Mononuclear cell (primary cell): ENCODE results near the gene B3GAT2. TPM values are rescaled to one million over a fixed set of nuclear protein-coding genes. Genes with fewer than 3 reads are reported as not detected.
A peak's percentile ranks its signal among the peaks of the same experiment; 100 is the strongest.

Experiments used
- H3K27me3 ChIP-seq: 2 replicates; pipeline ENCODE4 v1.6.0; 2011; ENCODE audit warnings: low read length, control low read depth; ENCODE audit not compliant: insufficient read depth
- H3K4me1 ChIP-seq: 2 replicates; pipeline ENCODE4 v1.5.1; 2011; ENCODE audit warnings: mild to moderate bottlenecking, low read length, control low read depth; ENCODE audit not compliant: insufficient read depth
- H3K4me3 ChIP-seq: 2 replicates; pipeline ENCODE4 v1.5.1; 2011; ENCODE audit warnings: mild to moderate bottlenecking, low read length, moderate library complexity
- H3K9me3 ChIP-seq: 2 replicates; pipeline ENCODE4 v1.5.1; 2011; ENCODE audit warnings: low read depth, mild to moderate bottlenecking, control low read depth, low read length
- total RNA-seq: library from RNA; depleted of rRNA; stranded (reverse); fragments of >200 nt; gene quantifications from one replicate; pipeline ENCODE4 v1.2.3, GENCODE V29; 2012

B3GAT2 gene, protein sequence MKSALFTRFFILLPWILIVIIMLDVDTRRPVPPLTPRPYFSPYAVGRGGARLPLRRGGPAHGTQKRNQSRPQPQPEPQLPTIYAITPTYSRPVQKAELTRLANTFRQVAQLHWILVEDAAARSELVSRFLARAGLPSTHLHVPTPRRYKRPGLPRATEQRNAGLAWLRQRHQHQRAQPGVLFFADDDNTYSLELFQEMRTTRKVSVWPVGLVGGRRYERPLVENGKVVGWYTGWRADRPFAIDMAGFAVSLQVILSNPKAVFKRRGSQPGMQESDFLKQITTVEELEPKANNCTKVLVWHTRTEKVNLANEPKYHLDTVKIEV
- not detected for total RNA-seq

DNA sequence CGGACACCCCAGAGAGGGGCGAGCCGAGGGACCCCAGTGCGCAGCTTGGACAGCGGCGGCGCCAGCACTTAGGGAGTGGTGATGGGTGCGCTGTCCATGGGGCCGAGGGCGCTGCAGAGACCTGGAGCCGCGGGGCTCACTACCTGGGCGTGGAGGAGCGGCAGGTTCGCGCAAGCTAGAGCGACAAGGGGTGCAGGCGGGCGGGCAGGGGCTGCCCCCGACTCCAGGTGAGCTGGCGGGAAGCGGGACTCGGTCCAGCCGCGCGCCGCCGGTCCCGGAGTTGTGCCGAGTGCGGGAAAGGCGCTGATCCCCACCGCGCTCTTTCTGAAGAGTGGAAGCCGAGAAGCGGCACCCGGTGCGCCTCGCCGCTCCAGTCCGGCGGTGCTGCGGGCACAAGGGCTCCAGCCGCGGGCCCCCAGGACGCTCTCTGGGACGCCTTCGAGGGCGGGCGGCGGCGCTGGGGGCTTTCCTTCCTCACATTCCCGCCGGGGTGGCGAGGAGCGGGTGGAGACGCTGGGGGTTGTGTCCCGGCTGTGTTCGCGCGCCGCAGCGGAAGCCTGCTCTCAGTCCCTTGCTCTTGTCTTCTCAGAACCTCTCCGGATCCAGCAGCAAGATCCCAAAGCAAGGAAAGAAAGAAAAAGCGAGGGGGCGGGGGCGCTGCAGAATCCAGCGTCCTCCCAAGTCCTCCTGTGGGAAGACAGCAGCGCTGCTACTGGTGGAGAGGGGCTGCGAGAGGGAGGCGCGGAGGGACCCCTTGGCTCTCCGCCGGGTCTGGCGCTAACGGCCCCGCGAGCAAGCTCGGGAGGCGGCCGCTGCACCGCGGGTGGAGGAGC, at the start of gene B3GAT2:
Gene B3GAT2, minus strand, starts transcription at position 610 of the 833 bp plus-strand sequence. CDS start 631 bp downstream, outside the sequence.
- peaks cover 21% of the 10 kb centered on the region for H3K4me1 ChIP-seq
- H3K4me3 ChIP-seq, result no peak within 1 kb of the TSS
- no peaks in the 10 kb centered on the region for H3K9me3 ChIP-seq
- peaks cover 68% of the 10 kb centered on the region for H3K27me3 ChIP-seq

DNA sequence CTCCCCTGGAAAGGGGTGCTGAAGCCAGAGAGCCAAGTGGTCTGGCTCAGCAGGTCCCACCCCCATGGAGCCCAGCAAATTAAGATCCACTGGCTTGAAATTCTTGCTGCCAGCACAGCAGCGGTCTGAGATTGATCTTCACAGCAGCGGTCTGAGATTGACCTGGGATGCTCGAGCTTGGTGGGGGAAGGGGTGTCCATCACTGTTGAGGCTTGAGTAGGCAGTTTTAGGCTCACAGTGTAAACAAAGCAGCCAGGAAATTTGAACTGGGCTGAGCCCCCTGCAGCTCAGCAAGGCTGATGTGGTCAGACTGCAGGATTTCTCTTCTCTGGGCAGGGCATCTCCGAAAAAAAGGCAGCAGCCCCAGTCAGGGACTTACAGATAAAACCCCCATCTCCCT, 41.3 kb upstream of the B3GAT2 start:
- H3K9me3 ChIP-seq, result no peaks in the 10 kb centered on the region
- no peaks in the 10 kb centered on the region for H3K4me1 ChIP-seq
- H3K4me3 ChIP-seq, result no peak overlapping the region
- no peaks in the 10 kb centered on the region for H3K27me3 ChIP-seq

DNA sequence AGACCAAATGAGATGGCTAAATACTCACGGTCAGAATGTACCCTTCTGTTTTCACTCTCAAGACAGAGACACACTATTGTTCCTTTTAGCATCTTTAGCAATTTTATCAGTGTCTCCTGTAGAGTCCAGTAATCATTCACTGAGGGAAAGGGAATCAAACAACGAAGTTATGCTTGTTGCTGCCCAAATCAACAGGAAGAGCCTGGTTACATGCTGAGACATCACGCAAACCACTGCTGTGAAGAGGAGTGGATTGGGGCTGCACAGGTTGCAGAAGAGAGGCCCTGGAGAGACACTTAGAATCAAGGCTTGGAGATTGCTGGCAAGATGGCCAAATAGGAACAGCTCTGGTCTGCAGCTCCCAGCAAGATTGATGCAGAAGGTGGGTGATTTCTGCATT, 40.5 kb upstream of the B3GAT2 start:
- H3K9me3 ChIP-seq, result no peaks in the 10 kb centered on the region
- H3K4me1 ChIP-seq, result no peaks in the 10 kb centered on the region
- no peak overlapping the region for H3K4me3 ChIP-seq

DNA sequence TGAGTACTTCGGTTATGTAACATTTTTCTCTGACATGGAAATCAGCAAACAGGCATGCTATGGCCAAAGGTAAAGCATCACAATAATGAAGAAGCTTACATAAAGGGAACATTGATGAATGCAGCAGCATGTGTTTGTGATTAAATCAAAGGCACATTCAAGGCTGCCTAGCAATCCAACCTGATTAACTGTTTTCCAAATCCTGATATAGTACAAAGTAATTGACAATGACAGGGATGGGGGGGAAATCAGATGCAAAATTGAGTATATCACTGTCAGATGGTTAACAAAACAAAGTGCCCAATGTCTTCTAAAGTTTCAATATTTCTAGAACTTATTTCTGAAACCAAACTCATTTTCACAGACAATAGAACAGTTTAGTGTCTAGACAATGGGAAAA, 39.2 kb upstream of the B3GAT2 start:
- no peaks in the 10 kb centered on the region for H3K4me1 ChIP-seq
- no peaks in the 10 kb centered on the region for H3K9me3 ChIP-seq
- H3K4me3 ChIP-seq, result no peak overlapping the region
- H3K27me3 ChIP-seq, result no peaks in the 10 kb centered on the region

More for the DNA sequence above, 40.5 kb upstream of the B3GAT2 start:
- no peaks in the 10 kb centered on the region for H3K27me3 ChIP-seq

DNA sequence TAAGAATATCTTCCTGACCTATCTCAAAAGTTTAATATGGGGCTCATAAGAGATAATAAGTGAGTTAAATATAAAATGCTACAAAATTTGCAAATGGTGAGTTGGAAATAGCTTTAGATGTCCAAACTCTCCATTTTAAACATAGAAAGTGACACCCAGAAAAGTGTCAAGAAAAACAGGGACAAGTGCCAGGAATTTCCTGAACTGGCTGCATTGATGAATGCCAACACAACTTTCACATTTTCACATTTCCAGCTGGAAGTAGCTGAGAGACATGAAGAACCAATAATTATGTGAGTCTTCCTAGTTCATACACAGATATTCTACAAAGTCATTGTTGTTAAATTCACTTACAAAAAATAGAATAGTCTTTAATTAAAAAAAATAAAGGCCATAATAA, 38.6 kb upstream of the B3GAT2 start:
- Histone ChIP-seq H3K4me1 (no peaks in the 10 kb centered on the region), H3K9me3 (no peaks in the 10 kb centered on the region), H3K27me3 (no peaks in the 10 kb centered on the region), H3K4me3 (no peak overlapping the region)

DNA sequence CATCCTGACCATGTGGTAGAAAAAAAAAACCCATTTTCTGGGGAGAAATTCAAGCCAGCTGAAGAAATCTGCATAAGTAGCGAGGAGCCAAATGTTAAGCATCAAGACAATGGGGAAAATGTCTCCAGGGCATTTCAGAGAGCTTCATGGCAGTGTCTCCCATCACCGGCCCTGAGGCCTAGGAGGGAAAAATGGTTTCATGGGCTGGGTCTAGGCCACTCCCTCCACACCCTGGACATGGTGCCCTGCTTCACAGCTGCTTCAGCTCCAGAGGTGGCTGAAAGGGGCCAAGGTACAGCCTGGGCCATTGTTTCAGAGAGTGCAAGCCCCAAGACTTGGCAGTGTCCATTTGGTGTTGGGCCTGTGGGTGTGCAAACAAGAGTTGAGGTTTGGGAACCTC, 34.4 kb upstream of the B3GAT2 start:
- no peaks in the 10 kb centered on the region for H3K4me1 ChIP-seq
- no peak overlapping the region for H3K4me3 ChIP-seq
- no peaks in the 10 kb centered on the region for H3K27me3 ChIP-seq
- H3K9me3 ChIP-seq, result no peaks in the 10 kb centered on the region

DNA sequence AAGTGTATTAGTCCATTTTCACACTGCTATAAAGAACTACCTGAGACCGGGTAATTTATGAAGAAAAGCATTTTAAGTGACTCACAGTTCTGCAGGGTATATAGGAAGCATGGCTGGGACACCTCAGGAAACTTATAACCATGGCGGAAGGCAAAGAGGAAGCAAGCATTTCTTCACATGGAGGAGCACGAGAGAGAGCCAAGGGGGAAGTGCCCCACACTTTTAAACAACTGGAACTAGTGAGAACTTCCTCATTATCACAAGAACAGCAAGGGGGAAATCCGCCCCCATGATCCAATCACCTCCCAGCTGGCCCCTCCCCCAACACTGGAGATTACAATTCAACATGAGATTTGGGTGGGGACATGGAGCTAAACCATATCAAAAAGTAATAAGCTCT, 28.3 kb upstream of the B3GAT2 start:
- H3K4me1 ChIP-seq, result no peaks in the 10 kb centered on the region
- no peaks in the 10 kb centered on the region for H3K27me3 ChIP-seq
- no peaks in the 10 kb centered on the region for H3K9me3 ChIP-seq
- no peak overlapping the region for H3K4me3 ChIP-seq

DNA sequence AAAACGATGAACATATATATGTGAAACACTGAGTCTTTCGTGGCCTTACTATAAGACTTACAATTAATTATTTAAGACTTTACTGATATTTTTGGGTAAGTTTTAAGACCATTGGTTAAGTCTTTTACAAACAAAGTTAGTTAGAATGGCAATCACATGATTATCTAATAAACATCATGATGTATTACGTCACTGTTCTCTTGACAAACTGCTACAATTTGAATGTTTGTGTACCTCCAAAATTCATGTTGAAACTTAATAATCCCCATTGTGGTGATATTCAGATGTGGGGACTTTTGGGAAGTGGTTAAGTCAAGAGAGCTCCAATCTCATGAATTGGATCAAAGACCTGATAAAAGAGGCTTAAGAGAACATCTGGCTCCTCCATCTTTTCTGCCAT, 25.9 kb upstream of the B3GAT2 start:
- H3K9me3 ChIP-seq, result no peaks in the 10 kb centered on the region
- H3K4me3 ChIP-seq, result no peak overlapping the region
- H3K27me3 ChIP-seq, result no peaks in the 10 kb centered on the region
- no peaks in the 10 kb centered on the region for H3K4me1 ChIP-seq

DNA sequence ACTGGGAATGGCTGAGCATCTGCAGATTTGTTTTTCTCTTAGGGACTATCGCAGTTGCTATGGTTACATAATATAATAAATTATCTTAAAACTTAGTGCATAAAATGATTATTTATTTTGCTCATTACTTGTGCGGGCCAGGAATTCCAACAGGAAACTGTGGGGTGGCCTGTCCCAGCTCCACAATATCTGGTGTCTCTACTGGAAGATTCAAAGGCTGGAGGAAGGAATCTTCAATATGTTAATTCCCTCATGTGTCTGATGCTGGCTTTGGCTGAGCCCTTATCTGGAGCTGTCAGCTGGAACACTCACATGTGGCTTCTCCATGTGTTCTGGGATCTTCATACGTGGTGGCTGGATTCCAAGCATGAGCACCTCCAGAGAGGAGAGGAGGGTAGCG, 23.9 kb upstream of the B3GAT2 start:
- no peaks in the 10 kb centered on the region for H3K4me1 ChIP-seq
- no peaks in the 10 kb centered on the region for H3K9me3 ChIP-seq
- H3K27me3 ChIP-seq, result no peaks in the 10 kb centered on the region
- no peak overlapping the region for H3K4me3 ChIP-seq

DNA sequence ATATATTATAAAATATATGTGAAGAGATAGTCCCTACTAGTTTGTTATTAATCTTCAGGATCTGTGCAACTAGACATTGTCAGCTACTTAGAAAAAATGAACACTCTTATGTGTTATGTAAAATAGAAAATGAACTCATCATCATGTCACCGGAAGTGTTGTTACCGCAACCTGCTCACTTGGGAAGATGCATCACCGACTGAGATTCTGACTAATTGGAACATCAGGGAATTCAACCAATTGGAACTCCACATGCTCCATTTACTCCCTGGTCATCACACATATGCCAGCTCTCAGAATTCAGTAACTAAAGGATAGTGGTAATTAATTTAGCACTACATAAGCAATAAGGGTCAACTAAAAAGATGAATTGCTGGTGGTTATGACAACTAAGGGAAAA, 16.7 kb upstream of the B3GAT2 start:
- Histone ChIP-seq H3K4me3 (no peak overlapping the region), H3K4me1 (no peaks in the 10 kb centered on the region), H3K27me3 (no peaks in the 10 kb centered on the region), H3K9me3 (no peaks in the 10 kb centered on the region)

DNA sequence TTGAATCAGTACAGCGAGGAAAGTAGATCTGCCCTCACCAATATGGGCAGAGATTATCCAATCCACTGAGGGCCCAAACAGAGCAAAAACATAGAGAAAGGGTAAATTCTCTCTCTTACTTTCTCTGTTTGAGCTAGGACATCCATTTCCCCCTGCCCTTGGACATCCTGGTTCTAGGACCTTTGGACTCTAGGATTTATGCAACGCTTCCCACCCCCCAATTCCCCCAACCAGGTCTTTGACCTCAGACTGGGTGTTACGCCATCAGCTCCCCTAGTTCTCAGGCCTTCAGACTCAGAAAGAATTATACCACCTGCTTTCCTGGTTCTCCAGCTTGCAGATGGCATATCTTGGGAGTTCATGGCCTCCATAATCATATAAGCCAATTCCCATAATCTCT, 10.2 kb upstream of the B3GAT2 start:
- Histone ChIP-seq H3K4me3 (no peak overlapping the region), H3K9me3 (no peaks in the 10 kb centered on the region), H3K27me3 (no peaks in the 10 kb centered on the region), H3K4me1 (no peaks in the 10 kb centered on the region)

DNA sequence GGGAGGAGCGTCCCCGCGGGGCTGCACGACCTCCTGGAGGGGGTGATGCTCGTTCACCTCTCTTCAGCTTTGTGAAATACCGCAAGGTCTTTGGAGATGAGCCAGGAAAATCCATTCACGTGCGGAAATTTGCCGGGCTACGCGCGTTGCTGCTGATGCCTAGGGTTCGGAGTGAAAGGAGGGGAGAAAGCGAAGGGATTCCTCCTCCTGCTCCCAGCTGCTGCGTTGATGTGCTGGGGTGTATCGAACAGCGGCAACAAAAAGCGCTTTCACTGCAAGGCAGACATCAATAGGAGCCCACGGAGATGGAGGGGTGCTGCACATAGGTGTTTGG, 391 bp upstream of the B3GAT2 start:
- peaks cover 21% of the 10 kb centered on the region for H3K4me1 ChIP-seq
- H3K4me3 ChIP-seq, result no peak overlapping the region
- H3K27me3 ChIP-seq, result peaks cover 68% of the 10 kb centered on the region
- no peaks in the 10 kb centered on the region for H3K9me3 ChIP-seq

DNA sequence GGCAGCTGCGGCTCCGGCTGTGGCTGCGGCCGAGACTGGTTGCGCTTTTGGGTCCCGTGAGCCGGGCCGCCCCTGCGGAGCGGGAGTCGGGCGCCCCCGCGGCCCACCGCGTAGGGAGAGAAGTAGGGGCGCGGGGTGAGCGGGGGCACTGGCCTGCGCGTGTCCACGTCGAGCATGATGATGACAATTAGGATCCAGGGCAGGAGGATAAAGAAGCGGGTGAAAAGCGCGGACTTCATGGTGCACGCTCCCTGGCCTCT, 739 bp downstream of the B3GAT2 start:
- no peak overlapping the region for H3K4me3 ChIP-seq
- H3K4me1 ChIP-seq, result peaks cover 21% of the 10 kb centered on the region
- peaks cover 68% of the 10 kb centered on the region for H3K27me3 ChIP-seq
- H3K9me3 ChIP-seq, result no peaks in the 10 kb centered on the region

DNA sequence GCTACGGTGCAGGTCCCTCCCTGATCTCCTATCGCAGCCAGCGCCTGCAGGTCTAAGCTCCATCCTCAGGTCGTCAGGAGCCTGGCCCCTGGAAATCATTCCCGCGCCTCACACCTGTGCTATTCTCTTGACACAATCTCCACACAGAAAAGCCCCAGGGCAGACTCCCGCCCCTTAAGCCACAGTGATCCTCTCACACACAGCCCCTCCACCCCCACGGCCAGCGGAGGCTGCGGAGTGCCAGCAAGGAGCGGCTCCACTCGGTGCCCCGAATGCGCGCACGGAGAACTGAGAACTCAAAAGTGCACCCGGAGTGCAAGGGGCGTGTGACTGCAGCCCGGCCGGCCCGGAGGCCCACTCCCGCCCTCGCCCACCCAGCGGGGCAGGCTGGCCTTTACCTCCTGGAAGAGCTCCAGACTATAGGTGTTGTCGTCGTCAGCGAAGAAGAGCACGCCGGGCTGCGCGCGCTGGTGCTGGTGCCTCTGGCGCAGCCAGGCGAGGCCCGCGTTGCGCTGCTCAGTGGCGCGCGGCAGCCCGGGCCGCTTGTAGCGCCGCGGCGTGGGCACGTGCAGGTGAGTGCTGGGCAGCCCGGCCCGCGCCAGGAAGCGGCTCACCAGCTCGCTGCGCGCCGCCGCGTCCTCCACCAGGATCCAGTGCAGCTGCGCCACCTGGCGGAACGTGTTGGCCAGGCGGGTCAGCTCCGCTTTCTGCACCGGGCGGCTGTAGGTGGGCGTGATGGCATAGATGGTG, 1.2 kb downstream of the B3GAT2 start:
- Histone ChIP-seq H3K9me3 (no peaks in the 10 kb centered on the region), H3K4me1 (peaks cover 21% of the 10 kb centered on the region), H3K27me3 (peaks cover 68% of the 10 kb centered on the region), H3K4me3 (peak overlapping the region; percentile 23)

DNA sequence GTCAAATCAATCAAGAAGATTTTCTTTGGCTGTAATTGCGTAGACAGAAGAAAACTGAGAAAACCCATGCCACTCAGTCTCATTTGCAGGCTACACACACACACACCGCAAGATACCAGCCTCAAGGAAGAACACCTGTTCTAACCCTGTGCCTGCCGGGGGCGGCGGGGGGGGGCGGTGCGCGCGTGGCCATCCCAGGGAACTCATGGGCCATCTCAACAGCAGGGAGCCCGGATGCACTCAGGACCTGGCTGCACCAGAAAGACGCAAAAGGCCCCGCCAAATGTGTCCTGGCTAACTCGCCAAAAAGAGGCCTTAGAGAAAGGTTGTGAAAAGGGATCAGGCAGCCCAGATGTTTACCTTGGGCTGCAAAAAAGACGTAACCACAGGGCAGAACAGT, 2.1 kb downstream of the B3GAT2 start:
- Histone ChIP-seq H3K4me1 (peaks cover 21% of the 10 kb centered on the region), H3K9me3 (no peaks in the 10 kb centered on the region), H3K27me3 (peaks cover 68% of the 10 kb centered on the region), H3K4me3 (no peak overlapping the region)
